Loucy (cell line): ENCODE measurements around the gene GAB1.

Experiments used
- H2AFZ ChIP-seq: fragments of 200-600 bp; sonication (generic); 2 replicates; pipeline ENCODE4 v1.6.0; 2016; ENCODE audit warnings: antibody characterized with exemption, mild to moderate bottlenecking, low read length, moderate library complexity
- H3F3A ChIP-seq: fragments of 200-600 bp; 2 replicates; pipeline ENCODE4 v1.6.0; 2016; ENCODE audit warnings: antibody characterized with exemption, low read depth, mild to moderate bottlenecking
- H3K27me3 ChIP-seq: fragments of 200-600 bp; sonication (generic); 2 replicates; pipeline ENCODE4 v1.6.1; 2014; ENCODE audit warnings: low read length, mild to moderate bottlenecking; ENCODE audit not compliant: insufficient read depth, poor library complexity, severe bottlenecking
- H3K36me3 ChIP-seq: fragments of 200-600 bp; sonication (generic); 2 replicates; pipeline ENCODE4 v1.6.1; 2016; ENCODE audit warnings: low read length; ENCODE audit not compliant: insufficient read depth
- H3K4me1 ChIP-seq: fragments of 200-600 bp; sonication (generic); 2 replicates; pipeline ENCODE4 v1.5.1; 2014; ENCODE audit warnings: low read length, mild to moderate bottlenecking; ENCODE audit not compliant: insufficient read depth, poor library complexity, severe bottlenecking
- H3K4me2 ChIP-seq: fragments of 200-600 bp; sonication (generic); 2 replicates; pipeline ENCODE4 v1.6.0; 2014; ENCODE audit warnings: antibody characterized with exemption, low read length, low read depth, mild to moderate bottlenecking; ENCODE audit not compliant: poor library complexity, severe bottlenecking
- H3K4me3 ChIP-seq: fragments of 200-600 bp; sonication (generic); 2 replicates; pipeline ENCODE4 v1.5.1; 2014; ENCODE audit warnings: low read length, mild to moderate bottlenecking, mixed read lengths; ENCODE audit not compliant: poor library complexity, severe bottlenecking
- H3K79me2 ChIP-seq: fragments of 200-600 bp; sonication (generic); 2 replicates; pipeline ENCODE4 v1.6.1; 2014; ENCODE audit warnings: low read length; ENCODE audit not compliant: insufficient read depth
- H3K9ac ChIP-seq: fragments of 200-600 bp; sonication (generic); 2 replicates; pipeline ENCODE4 v1.6.0; 2014; ENCODE audit warnings: mild to moderate bottlenecking, low read depth, low read length, moderate library complexity; ENCODE audit not compliant: poor library complexity, severe bottlenecking
- H3K9me2 ChIP-seq: fragments of 200-600 bp; sonication (generic); replicated peaks from 2 replicates; pipeline ENCODE4 v1.6.1; 2016; ENCODE audit warnings: low read depth, low read length, mixed read lengths
- H3K9me3 ChIP-seq: fragments of 200-600 bp; sonication (generic); 2 replicates; pipeline ENCODE4 v1.6.1; 2014; ENCODE audit warnings: mild to moderate bottlenecking, antibody characterized with exemption, low read length, low read depth; ENCODE audit not compliant: insufficient read depth
- H4K20me1 ChIP-seq: fragments of 200-600 bp; sonication (generic); 2 replicates; pipeline ENCODE4 v1.6.0; 2014; ENCODE audit warnings: antibody characterized with exemption, low read length, mild to moderate bottlenecking; ENCODE audit not compliant: insufficient read depth, poor library complexity, severe bottlenecking
- EZH2phosphoT487 ChIP-seq: fragments of 200-600 bp; IDR thresholded peaks from 2 replicates; pipeline ENCODE4 v1.6.1; 2018; ENCODE audit warnings: antibody characterized with exemption, mild to moderate bottlenecking, moderate library complexity, borderline replicate concordance
- TF ChIP-seq, protein P1 (sequence below): fragments of 200-600 bp; sonication (generic); conservative IDR thresholded peaks from 2 replicates; pipeline ENCODE4 v1.5.1; 2014; ENCODE audit warnings: mild to moderate bottlenecking, antibody characterized with exemption, low read length

The GAB1 gene

DNA sequence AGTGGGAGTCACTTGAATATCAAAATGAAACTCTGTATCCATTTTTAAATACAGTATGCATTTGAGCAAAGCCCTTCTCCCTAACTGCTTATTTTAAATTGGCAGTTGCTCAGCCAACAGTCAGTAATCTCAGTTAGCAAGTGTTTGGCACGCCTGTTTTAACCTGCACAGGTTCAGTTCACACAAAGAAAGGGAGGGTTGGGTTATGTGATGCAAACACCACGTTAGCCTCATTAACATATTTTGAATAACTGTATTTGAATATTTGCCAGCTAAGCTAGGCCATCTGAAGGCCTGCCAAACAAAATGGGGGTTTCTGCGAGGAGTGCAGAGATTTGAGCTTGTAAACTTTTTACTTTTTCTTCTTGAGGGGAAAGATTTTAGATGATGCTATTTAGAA, 19.8 kb downstream of the GAB1 start:
- Histone ChIP-seq H2AFZ (no peak overlapping the region), H3K9ac (no peak overlapping the region), H3K4me2 (peak overlapping the region; percentile 12)

DNA sequence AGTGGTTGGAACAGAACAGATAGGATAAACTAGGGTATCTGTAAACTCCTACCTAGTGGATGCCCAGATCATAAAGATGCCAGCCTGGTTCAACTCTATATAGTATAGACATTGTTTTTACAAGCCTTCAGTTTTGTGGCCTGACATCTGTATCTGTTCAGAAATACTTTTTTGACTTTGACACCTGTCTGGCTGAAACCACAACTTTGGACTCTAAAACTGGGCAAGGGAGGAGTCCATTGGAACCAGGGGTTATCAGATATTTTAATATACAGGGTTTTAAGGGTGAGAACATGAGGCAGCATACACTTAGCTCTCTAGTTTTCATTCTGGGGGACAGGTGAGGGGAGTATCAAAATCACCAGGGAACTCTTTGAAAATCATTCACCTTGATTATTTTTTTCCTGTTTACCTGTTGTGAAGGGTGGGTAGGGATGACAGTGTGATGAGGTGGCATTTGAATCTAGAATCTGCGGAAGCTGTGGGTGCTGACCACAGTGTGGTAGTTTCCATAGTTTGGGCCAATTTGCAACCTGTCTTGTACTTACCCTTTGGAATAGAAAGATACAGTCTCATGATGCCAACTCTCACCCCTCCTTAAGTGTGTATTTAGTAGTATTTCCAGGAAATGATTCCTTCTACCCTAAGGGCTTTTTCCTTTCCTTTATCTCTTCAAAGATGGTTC, 20.6 kb downstream of the GAB1 start:
- peak overlapping the region; percentile 12 for H3K4me2 ChIP-seq
- H3K27me3 ChIP-seq: no peaks in the 10 kb centered on the region

More for the DNA sequence above, 19.8 kb downstream of the GAB1 start:
- peaks cover 73% of the 10 kb centered on the region for H3K4me1 ChIP-seq
- no peaks in the 10 kb centered on the region for H3K9me3 ChIP-seq
- H3K27me3 ChIP-seq: no peaks in the 10 kb centered on the region
- peaks cover 76% of the 10 kb centered on the region for H3K79me2 ChIP-seq
- H3K4me3 ChIP-seq: no peak overlapping the region
- peaks cover 12% of the 10 kb centered on the region; the same call in 1 of the 2 replicates for H3F3A ChIP-seq
- H4K20me1 ChIP-seq: peaks cover 7% of the 10 kb centered on the region
- no peaks in the 10 kb centered on the region for H3K9me2 ChIP-seq
- TF ChIP-seq, protein P1, sequence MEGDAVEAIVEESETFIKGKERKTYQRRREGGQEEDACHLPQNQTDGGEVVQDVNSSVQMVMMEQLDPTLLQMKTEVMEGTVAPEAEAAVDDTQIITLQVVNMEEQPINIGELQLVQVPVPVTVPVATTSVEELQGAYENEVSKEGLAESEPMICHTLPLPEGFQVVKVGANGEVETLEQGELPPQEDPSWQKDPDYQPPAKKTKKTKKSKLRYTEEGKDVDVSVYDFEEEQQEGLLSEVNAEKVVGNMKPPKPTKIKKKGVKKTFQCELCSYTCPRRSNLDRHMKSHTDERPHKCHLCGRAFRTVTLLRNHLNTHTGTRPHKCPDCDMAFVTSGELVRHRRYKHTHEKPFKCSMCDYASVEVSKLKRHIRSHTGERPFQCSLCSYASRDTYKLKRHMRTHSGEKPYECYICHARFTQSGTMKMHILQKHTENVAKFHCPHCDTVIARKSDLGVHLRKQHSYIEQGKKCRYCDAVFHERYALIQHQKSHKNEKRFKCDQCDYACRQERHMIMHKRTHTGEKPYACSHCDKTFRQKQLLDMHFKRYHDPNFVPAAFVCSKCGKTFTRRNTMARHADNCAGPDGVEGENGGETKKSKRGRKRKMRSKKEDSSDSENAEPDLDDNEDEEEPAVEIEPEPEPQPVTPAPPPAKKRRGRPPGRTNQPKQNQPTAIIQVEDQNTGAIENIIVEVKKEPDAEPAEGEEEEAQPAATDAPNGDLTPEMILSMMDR: no peak
- TF ChIP-seq EZH2phosphoT487: no peak
- H3K36me3 ChIP-seq: no peaks in the 10 kb centered on the region

DNA sequence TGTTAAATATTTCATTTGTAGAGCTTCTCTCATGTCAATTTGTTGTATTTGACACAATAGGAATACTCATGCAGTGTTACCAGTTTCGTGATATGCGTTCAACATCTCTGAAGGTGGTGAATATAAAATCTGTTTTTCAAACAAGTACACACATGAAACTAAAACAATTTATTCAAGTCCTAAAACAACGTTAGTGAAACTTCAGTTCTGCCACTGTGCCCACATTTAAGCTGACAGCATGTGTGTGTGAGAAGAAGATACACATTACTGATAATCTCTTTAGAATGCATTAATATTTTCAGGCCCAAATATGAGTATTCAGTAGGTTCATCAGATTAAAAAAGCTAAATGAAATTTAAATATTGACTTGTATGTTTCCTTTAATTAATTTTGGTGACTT, 21.7 kb downstream of the GAB1 start:
- Histone ChIP-seq H3K4me1 (peaks cover 81% of the 10 kb centered on the region), H3K9ac (peak overlapping the region; percentile 75), H3K79me2 (peaks cover 78% of the 10 kb centered on the region), H3K27me3 (no peaks in the 10 kb centered on the region), H4K20me1 (peaks cover 4% of the 10 kb centered on the region), H3K36me3 (no peaks in the 10 kb centered on the region), H3K9me2 (no peaks in the 10 kb centered on the region), H3K4me2 (peak overlapping the region; percentile 92), H3K9me3 (no peaks in the 10 kb centered on the region), H3F3A (peaks cover 12% of the 10 kb centered on the region; the same call in 1 of the 2 replicates), H2AFZ (no peak overlapping the region), H3K4me3 (peak overlapping the region; percentile 74)
- no peak for TF ChIP-seq EZH2phosphoT487
- TF ChIP-seq, protein P1: no peak

More for the DNA sequence above, 20.6 kb downstream of the GAB1 start:
- Histone ChIP-seq H3K9ac (no peak overlapping the region), H3K9me3 (no peaks in the 10 kb centered on the region), H2AFZ (no peak overlapping the region), H3K4me3 (no peak overlapping the region), H3K4me1 (peaks cover 72% of the 10 kb centered on the region), H3K36me3 (no peaks in the 10 kb centered on the region), H3K79me2 (peaks cover 76% of the 10 kb centered on the region), H3F3A (peaks cover 12% of the 10 kb centered on the region; the same call in 1 of the 2 replicates), H4K20me1 (peaks cover 4% of the 10 kb centered on the region), H3K9me2 (no peaks in the 10 kb centered on the region)
- TF ChIP-seq, protein P1: no peak
- TF ChIP-seq EZH2phosphoT487: no peak
